Amniotic stem cell (primary cell): ENCODE measurements around the gene TP53BP1.

Experiments used
- DNase-seq: peaks from one replicate; lab custom pipeline; 2025; lab: John Stamatoyannopoulos, UW

TP53BP1 gene

GRCh38 chr15:43489191-43489590 is 3.8 kb downstream of the TP53BP1 start:
- no peak for DNase-seq

GRCh38 chr15:43488790-43489189 is 4.2 kb downstream of the TP53BP1 start:
- DNase-seq = no peak

GRCh38 chr15:43487271-43487895 is 5.6 kb downstream of the TP53BP1 start:
- DNase-seq = no peak

- no peak for DNase-seq
These were observed 8.5 kb downstream of the TP53BP1 start for GRCh38 chr15:43484455-43484854.

GRCh38 chr15:43483297-43484128 is 9.4 kb downstream of the TP53BP1 start:
- no peak for DNase-seq

- DNase-seq = no peak
These were observed 19.1 kb downstream of the TP53BP1 start for GRCh38 chr15:43473885-43474284.

GRCh38 chr15:43471975-43472374 is 21.0 kb downstream of the TP53BP1 start:
- no peak for DNase-seq

GRCh38 chr15:43469867-43470266 is 23.1 kb downstream of the TP53BP1 start:
- DNase-seq = no peak

- peak; percentile 71 for DNase-seq
These were observed 27.9 kb downstream of the TP53BP1 start for GRCh38 chr15:43465100-43465499.

GRCh38 chr15:43463998-43464397 is 29.0 kb downstream of the TP53BP1 start:
- no peak for DNase-seq

- DNase-seq = no peak
These were observed 29.4 kb downstream of the TP53BP1 start for GRCh38 chr15:43463507-43463906.

- DNase-seq = no peak
These were observed 43.0 kb downstream of the TP53BP1 start for GRCh38 chr15:43449981-43450380.

GRCh38 chr15:43446344-43446743 is 46.6 kb downstream of the TP53BP1 start:
- DNase-seq = no peak

- DNase-seq = no peak
These were observed 51.6 kb downstream of the TP53BP1 start for GRCh38 chr15:43441316-43441715.

GRCh38 chr15:43440721-43441281 is 52.2 kb downstream of the TP53BP1 start:
- DNase-seq = peak; percentile 92

- no peak for DNase-seq
These were observed 53.7 kb downstream of the TP53BP1 start for GRCh38 chr15:43439268-43439667.

- no peak for DNase-seq
These were observed 56.6 kb downstream of the TP53BP1 start for GRCh38 chr15:43436395-43436794.

- no peak for DNase-seq
These were observed 58.5 kb downstream of the TP53BP1 start for GRCh38 chr15:43434446-43434845.

GRCh38 chr15:43433661-43434303 is 59.2 kb downstream of the TP53BP1 start:
- no peak for DNase-seq

- no peak for DNase-seq
These were observed 59.8 kb downstream of the TP53BP1 start for GRCh38 chr15:43433165-43433564.

GRCh38 chr15:43429687-43430086 is 63.3 kb downstream of the TP53BP1 start:
- DNase-seq = no peak

GRCh38 chr15:43423793-43424192 is 69.2 kb downstream of the TP53BP1 start:
- no peak for DNase-seq

GRCh38 chr15:43420876-43421275 is 72.1 kb downstream of the TP53BP1 start:
- no peak for DNase-seq
